Bronchial epithelial cell (primary cell): ENCODE measurements around the gene LMX1B. TPM values are rescaled to one million over a fixed set of nuclear protein-coding genes. Genes with fewer than 3 reads are reported as not detected.

Source experiments
- DNase-seq: peaks from one replicate; pipeline ENCODE4 v3.0.0-alpha.2; 2010; ENCODE audit warnings: low read depth
- FAIRE-seq: peaks from 2 replicates; lab custom pipeline; 2011; peaks lifted over from hg19 to GRCh38; lab: Jason Lieb, UNC
- H3K27me3 ChIP-seq: 2 replicates; pipeline ENCODE4 v1.5.1; 2011; ENCODE audit warnings: low read length; ENCODE audit not compliant: control insufficient read depth, insufficient read depth
- H3K36me3 ChIP-seq: 2 replicates; pipeline ENCODE4 v1.5.1; 2011; ENCODE audit warnings: low read length; ENCODE audit not compliant: control insufficient read depth, insufficient read depth
- H3K4me3 ChIP-seq: 2 replicates; pipeline ENCODE4 v1.5.1; 2011; ENCODE audit warnings: mild to moderate bottlenecking, low read depth, low read length, control low read depth
- CTCF ChIP-seq: IDR thresholded peaks from 2 replicates; pipeline ENCODE4 v1.5.1; 2011; ENCODE audit warnings: mild to moderate bottlenecking, moderate library complexity, low read length, control low read depth, inconsistent platforms; ENCODE audit not compliant: insufficient read depth, severe bottlenecking
- total RNA-seq: library from RNA; depleted of rRNA; stranded (reverse); fragments of >200 nt; gene quantifications from 2 replicates; pipeline ENCODE4 v1.2.1, GENCODE V29; 2014

LMX1B gene
- total RNA-seq, 1 donor from 2014 or later, result not detected

DNA sequence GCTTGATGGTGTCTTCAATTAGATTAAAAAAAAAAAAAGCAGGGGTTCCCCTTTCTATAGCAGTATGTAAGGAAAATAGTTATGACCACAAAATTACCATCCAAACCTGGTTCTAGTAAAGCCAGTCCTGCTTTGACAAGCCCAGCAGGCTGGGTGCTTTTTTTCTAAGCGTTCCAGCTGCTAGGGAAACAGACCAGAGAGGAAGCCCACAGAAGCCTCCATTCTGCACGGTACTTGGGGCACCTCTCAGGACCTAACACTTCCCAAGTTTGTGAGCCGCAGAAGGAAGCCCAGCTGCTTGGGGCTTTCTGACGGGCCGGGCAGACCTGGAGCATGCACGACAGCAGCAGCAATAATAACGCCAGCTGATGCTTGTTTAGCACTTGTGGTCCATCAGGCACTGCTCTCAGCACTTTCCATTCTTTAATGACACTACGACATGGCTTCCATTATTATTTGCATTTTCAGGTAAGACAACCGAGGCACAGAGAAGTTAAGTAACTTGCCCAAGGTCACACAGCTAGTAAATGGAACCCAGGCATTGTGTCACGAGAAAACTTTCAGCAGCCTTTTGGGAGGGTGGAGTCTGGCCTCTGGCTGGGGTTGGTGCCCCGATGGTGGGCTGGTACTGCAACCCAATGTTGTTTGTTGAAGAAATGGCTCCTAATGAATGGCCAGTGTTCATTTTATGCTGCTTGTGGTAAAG is 15.4 kb downstream of the LMX1B start:
- TF ChIP-seq CTCF, result no peak
- DNase-seq (no peak), FAIRE-seq (no peak)
- Histone ChIP-seq H3K27me3 (peaks cover 56% of the 10 kb centered on the region), H3K36me3 (no peaks in the 10 kb centered on the region), H3K4me3 (no peak overlapping the region)

- peaks cover 43% of the 10 kb centered on the region for H3K27me3 ChIP-seq
- FAIRE-seq (peak; percentile 40), DNase-seq (peak; percentile 15)
- no peak for TF ChIP-seq CTCF
- H3K4me3 ChIP-seq, result no peak overlapping the region
- no peaks in the 10 kb centered on the region for H3K36me3 ChIP-seq
Measured at GRCh38 chr9:126630458-126631237, 16.9 kb downstream of the LMX1B start.

DNA sequence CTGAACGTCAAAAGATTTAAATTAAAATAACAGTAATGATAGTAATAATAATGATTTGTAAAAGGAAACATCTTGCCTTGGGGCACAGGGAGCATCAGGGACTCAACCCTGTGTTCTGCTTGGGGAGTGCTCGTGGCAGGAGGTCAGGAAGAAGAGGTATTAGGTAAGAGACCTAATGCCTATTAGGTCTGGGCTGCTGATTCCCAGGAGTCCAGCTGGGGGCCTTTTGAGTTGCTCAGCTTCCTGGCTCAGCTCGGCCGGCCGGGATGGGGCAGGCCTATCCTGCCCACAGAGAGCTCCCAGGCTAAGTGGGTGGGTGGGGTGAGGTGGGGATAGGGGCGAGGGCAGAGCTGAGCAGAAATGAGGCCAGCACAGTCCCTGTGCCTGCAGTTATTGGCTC is 17.5 kb downstream of the LMX1B start:
- H3K36me3 ChIP-seq, result no peaks in the 10 kb centered on the region
- FAIRE-seq, result no peak

GRCh38 chr9:126633881-126634558 is 20.3 kb downstream of the LMX1B start:
- Histone ChIP-seq H3K27me3 (peaks cover 28% of the 10 kb centered on the region), H3K36me3 (no peaks in the 10 kb centered on the region), H3K4me3 (no peak overlapping the region)
- FAIRE-seq (no peak), DNase-seq (no peak)
- no peak for TF ChIP-seq CTCF

More for the DNA sequence above, 17.5 kb downstream of the LMX1B start:
- peaks cover 39% of the 10 kb centered on the region for H3K27me3 ChIP-seq
- no peak for TF ChIP-seq CTCF
- no peak overlapping the region for H3K4me3 ChIP-seq
- DNase-seq, result no peak

- Histone ChIP-seq H3K27me3 (peaks cover 21% of the 10 kb centered on the region), H3K4me3 (no peak overlapping the region), H3K36me3 (no peaks in the 10 kb centered on the region)
- TF ChIP-seq CTCF, result no peak
- FAIRE-seq, result peak; percentile 32
- no peak for DNase-seq
Measured at GRCh38 chr9:126635061-126635460, 21.3 kb downstream of the LMX1B start.
